PC-3 (cell line): ENCODE results near the gene DPF1. TPM values are rescaled to one million over a fixed set of nuclear protein-coding genes. Genes with fewer than 3 reads are reported as not detected.

Experiments
- ATAC-seq: fragments of 200-7000 bp; cut with Tn5 transposase; 2 replicates; pipeline ENCODE4 v1.9.1; 2020; ENCODE audit warnings: mild to moderate bottlenecking, moderate library complexity
- BruUV-seq: library from RNA; stranded (reverse); fragments of 400-500 nt; replicated peaks from 2 replicates; lab custom pipeline; 2021; lab: Mats Ljungman, UMichigan
- CTCF ChIA-PET: fragments of 300-600 bp; sonication (Branson Sonifier 250); formaldehyde crosslinking; loops from one replicate; lab custom pipeline; 2022; ENCODE audit warnings: antibody characterized with exemption; lab: Charles Lee
- POLR2A ChIA-PET: fragments of 300-600 bp; sonication (Branson Sonifier 250); formaldehyde crosslinking; loops from one replicate; lab custom pipeline; 2022; ENCODE audit warnings: antibody characterized with exemption; ENCODE audit not compliant: unreplicated experiment; lab: Charles Lee
- DNase-seq: peaks from one replicate; pipeline ENCODE4 v3.0.0-alpha.2; 2015
- H2AFZ ChIP-seq: fragments of 300-600 bp; sonication (generic); 2 replicates; pipeline ENCODE4 v1.6.0; 2016; ENCODE audit warnings: antibody characterized with exemption, low read length
- H3F3A ChIP-seq: fragments of 300-600 bp; sonication (generic); one replicate; pipeline ENCODE4 v1.6.0; 2017; ENCODE audit warnings: antibody characterized with exemption, low read length, control low read depth, mild to moderate bottlenecking; ENCODE audit not compliant: unreplicated experiment
- H3K27ac ChIP-seq: fragments of 300-600 bp; sonication (generic); 2 replicates; pipeline ENCODE4 v1.5.1; 2016; ENCODE audit warnings: mild to moderate bottlenecking, low read length
- H3K27me3 ChIP-seq: fragments of 300-600 bp; sonication (generic); 2 replicates; pipeline ENCODE4 v1.6.1; 2016; ENCODE audit warnings: low read length, mixed read lengths
- H3K36me3 ChIP-seq: fragments of 300-600 bp; sonication (generic); 2 replicates; pipeline ENCODE4 v1.6.1; 2016; ENCODE audit warnings: low read depth, mixed run types, low read length, mixed read lengths
- H3K4me1 ChIP-seq: fragments of 300-600 bp; sonication (generic); 2 replicates; pipeline ENCODE4 v1.5.1; 2016; ENCODE audit warnings: low read length; ENCODE audit not compliant: insufficient read depth
- H3K4me2 ChIP-seq: fragments of 300-600 bp; sonication (generic); 2 replicates; pipeline ENCODE4 v1.6.0; 2016; ENCODE audit warnings: low read length
- H3K4me3 ChIP-seq: fragments of 300-600 bp; sonication (generic); 2 replicates; pipeline ENCODE4 v1.5.1; 2016; ENCODE audit warnings: mild to moderate bottlenecking, low read length, mixed read lengths
- H3K79me2 ChIP-seq: fragments of 300-600 bp; sonication (generic); 2 replicates; pipeline ENCODE4 v1.6.1; 2017; ENCODE audit warnings: low read length, mixed read lengths
- H3K9ac ChIP-seq: fragments of 300-600 bp; sonication (generic); 2 replicates; pipeline ENCODE4 v1.6.0; 2016; ENCODE audit warnings: mild to moderate bottlenecking, low read length
- H3K9me2 ChIP-seq: fragments of 300-600 bp; sonication (generic); replicated peaks from 2 replicates; pipeline ENCODE4 v1.6.1; 2016; ENCODE audit warnings: mixed run types, low read length, mixed read lengths
- H3K9me3 ChIP-seq: fragments of 300-600 bp; sonication (generic); 2 replicates; pipeline ENCODE4 v1.6.1; 2016; ENCODE audit warnings: low read length, mixed read lengths
- H4K20me1 ChIP-seq: fragments of 300-600 bp; sonication (generic); 2 replicates; pipeline ENCODE4 v1.6.1; 2016; ENCODE audit warnings: low read length, mixed read lengths
- EZH2 ChIP-seq: fragments of 300-600 bp; sonication (generic); IDR thresholded peaks from one replicate; pipeline ENCODE4 v1.6.1; 2017; ENCODE audit warnings: antibody characterized with exemption, mild to moderate bottlenecking, low read length; ENCODE audit not compliant: unreplicated experiment
- EZH2phosphoT487 ChIP-seq: fragments of 300-600 bp; sonication (generic); IDR thresholded peaks from 2 replicates; pipeline ENCODE4 v1.6.1; 2018; ENCODE audit warnings: mild to moderate bottlenecking, antibody characterized with exemption, low read length, borderline replicate concordance
- intact Hi-C: fragments of 100-400 bp; cut with micrococcal nuclease; formaldehyde crosslinking; loops from 2 replicates; pipeline ENCODE4 v1.9.0; 2023
- total RNA-seq: library from RNA; depleted of rRNA; stranded (reverse); fragments of >200 nt; gene quantifications from 2 replicates; pipeline ENCODE4 v1.2.3, GENCODE V29; 2014
- TF ChIP-seq, protein P1 (sequence below): fragments of 300-600 bp; sonication (generic); conservative IDR thresholded peaks from 2 replicates; pipeline ENCODE4 v1.5.1; 2017; ENCODE audit warnings: antibody characterized with exemption, low read depth, mild to moderate bottlenecking, low read length

The DPF1 gene
- total RNA-seq, 1 experiment from 2014 or later: 8.1 TPM

DNA sequence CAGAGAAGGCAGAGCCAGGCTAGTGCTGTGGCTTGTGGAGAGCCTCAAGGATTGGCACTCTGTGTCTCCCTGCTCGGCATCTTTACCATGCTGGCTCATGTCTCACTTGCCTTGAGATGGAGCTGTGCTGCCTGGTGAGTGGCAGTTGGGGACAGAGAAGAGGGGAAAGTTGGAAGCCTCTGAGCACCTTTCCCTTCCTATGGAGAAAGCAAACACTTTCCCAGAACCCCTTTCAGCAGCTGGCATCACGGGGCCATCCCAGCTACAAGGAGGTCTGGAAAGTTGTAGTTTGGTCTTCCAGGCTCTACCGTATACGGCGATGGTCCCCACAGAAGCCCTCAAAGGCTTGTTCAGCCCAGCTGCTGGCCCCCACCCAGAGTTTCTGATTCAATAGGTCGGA is 58.7 kb downstream of the DPF1 start:
- H3K27ac ChIP-seq: no peak overlapping the region
- no TSS peak for BruUV-seq
- no peak overlapping the region for H3K4me2 ChIP-seq
- DNase-seq (no peak), ATAC-seq (no peak)
- ChIA-PET POLR2A (no interaction called here), CTCF (no interaction called here)
- no peaks in the 10 kb centered on the region for H3K9me3 ChIP-seq
- no peak overlapping the region for H3K4me3 ChIP-seq
- peaks cover 11% of the 10 kb centered on the region for H3K36me3 ChIP-seq
- no peaks in the 10 kb centered on the region for H3K27me3 ChIP-seq
- H3K9ac ChIP-seq: no peak overlapping the region
- H2AFZ ChIP-seq: no peak overlapping the region
- H3K79me2 ChIP-seq: no peaks in the 10 kb centered on the region
- no peaks in the 10 kb centered on the region for H4K20me1 ChIP-seq
- H3K9me2 ChIP-seq: no peaks in the 10 kb centered on the region
- H3F3A ChIP-seq: no peaks in the 10 kb centered on the region
- intact Hi-C loops: no loop called here
- TF ChIP-seq EZH2phosphoT487 (no peak), EZH2 (no peak)
- TF ChIP-seq, protein P1, sequence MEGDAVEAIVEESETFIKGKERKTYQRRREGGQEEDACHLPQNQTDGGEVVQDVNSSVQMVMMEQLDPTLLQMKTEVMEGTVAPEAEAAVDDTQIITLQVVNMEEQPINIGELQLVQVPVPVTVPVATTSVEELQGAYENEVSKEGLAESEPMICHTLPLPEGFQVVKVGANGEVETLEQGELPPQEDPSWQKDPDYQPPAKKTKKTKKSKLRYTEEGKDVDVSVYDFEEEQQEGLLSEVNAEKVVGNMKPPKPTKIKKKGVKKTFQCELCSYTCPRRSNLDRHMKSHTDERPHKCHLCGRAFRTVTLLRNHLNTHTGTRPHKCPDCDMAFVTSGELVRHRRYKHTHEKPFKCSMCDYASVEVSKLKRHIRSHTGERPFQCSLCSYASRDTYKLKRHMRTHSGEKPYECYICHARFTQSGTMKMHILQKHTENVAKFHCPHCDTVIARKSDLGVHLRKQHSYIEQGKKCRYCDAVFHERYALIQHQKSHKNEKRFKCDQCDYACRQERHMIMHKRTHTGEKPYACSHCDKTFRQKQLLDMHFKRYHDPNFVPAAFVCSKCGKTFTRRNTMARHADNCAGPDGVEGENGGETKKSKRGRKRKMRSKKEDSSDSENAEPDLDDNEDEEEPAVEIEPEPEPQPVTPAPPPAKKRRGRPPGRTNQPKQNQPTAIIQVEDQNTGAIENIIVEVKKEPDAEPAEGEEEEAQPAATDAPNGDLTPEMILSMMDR: no peak
- H3K4me1 ChIP-seq: no peaks in the 10 kb centered on the region

DNA sequence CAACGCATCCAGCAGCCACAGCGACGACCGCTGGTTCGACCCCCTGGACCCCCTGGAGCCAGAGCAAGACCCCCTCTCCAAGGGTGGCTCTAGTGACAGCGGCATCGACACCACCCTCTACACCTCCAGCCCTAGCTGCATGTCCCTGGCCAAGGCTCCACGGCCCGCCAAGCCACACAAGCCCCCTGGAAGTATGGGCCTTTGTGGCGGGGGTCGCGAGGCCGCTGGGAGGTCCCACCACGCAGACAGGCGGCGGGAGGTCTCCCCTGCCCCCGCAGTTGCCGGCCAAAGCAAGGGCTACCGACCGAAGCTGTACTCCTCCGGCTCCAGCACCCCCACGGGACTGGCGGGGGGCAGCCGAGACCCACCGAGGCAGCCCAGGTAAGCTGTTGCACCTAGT is 59.5 kb downstream of the DPF1 start:
- H3K79me2 ChIP-seq: no peaks in the 10 kb centered on the region
- ChIA-PET POLR2A (no interaction called here), CTCF (no interaction called here)
- no peaks in the 10 kb centered on the region for H4K20me1 ChIP-seq
- no peak overlapping the region for H2AFZ ChIP-seq
- no TSS peak for BruUV-seq
- H3K27ac ChIP-seq: no peak overlapping the region
- no peaks in the 10 kb centered on the region for H3K9me3 ChIP-seq
- H3K27me3 ChIP-seq: no peaks in the 10 kb centered on the region
- intact Hi-C loops: no loop called here
- no peaks in the 10 kb centered on the region for H3K4me1 ChIP-seq
- no peaks in the 10 kb centered on the region for H3K9me2 ChIP-seq
- no peak overlapping the region for H3K4me3 ChIP-seq
- no peaks in the 10 kb centered on the region for H3F3A ChIP-seq
- H3K4me2 ChIP-seq: no peak overlapping the region
- H3K9ac ChIP-seq: no peak overlapping the region
- ATAC-seq (no peak), DNase-seq (no peak)
- peaks cover 11% of the 10 kb centered on the region for H3K36me3 ChIP-seq
- TF ChIP-seq EZH2phosphoT487 (no peak), EZH2 (no peak)
- TF ChIP-seq, protein P1: no peak

DNA sequence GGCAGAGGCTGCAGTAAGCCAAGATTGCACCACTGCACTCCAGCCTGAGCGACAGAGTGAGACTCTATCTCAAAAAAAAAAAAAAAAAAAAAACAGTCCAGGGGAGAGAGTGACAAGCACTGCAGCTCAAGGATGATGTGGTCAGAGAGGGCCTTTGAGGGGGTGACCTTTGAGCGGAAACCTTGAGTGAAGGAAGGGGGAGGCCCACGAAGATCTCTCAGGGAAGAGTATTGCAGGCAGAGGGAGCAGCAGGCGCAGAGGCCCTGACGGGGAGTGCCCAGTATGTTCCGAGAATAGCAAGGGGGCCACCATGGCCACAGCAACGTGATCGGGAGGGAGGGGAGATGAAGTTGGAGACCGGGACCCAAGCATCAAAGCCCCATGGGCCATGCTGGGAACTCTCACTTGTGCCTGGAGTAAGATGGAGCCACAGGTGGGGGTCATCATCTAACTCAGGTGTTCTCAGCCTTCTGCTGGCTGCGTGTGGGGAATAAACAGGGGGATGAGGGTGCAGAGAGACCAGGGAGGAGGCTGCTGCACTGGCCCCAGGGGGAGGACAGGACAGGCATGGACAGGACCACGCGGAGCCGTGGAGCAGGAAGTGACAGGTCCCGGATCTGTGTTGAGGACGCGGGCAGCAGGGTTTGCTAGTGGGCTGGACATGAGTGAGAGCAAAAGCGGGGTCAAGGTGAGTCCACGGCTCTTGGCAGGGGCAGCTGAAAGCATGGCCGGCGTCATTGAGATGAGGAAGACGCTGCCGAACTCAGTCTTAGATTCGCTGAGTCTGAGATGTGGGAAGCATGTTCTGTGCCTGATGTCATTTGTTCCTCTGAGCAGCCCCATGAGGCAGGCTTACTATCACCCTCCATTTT is 60.4 kb downstream of the DPF1 start:
- ChIA-PET POLR2A (no interaction called here), CTCF (no interaction called here)
- TF ChIP-seq EZH2phosphoT487 (no peak), EZH2 (no peak)
- TF ChIP-seq, protein P1: no peak
- DNase-seq (no peak), ATAC-seq (no peak)
- Histone ChIP-seq H3F3A (no peaks in the 10 kb centered on the region), H3K4me2 (no peak overlapping the region), H3K27ac (no peak overlapping the region), H3K36me3 (peaks cover 11% of the 10 kb centered on the region), H3K9me3 (no peaks in the 10 kb centered on the region), H3K9ac (no peak overlapping the region), H3K4me1 (no peaks in the 10 kb centered on the region), H4K20me1 (no peaks in the 10 kb centered on the region), H3K27me3 (no peaks in the 10 kb centered on the region), H3K79me2 (no peaks in the 10 kb centered on the region), H3K4me3 (no peak overlapping the region), H3K9me2 (no peaks in the 10 kb centered on the region), H2AFZ (no peak overlapping the region)
- BruUV-seq: no TSS peak
- intact Hi-C loops: no loop called here
